ENCODE measurements around the gene IRF4.
"Not testable (repeated sequence)": the region's sequence is repeated elsewhere in the genome, so short reads cannot be mapped to it uniquely, and the experiment has no call there.

The IRF4 gene

DNA sequence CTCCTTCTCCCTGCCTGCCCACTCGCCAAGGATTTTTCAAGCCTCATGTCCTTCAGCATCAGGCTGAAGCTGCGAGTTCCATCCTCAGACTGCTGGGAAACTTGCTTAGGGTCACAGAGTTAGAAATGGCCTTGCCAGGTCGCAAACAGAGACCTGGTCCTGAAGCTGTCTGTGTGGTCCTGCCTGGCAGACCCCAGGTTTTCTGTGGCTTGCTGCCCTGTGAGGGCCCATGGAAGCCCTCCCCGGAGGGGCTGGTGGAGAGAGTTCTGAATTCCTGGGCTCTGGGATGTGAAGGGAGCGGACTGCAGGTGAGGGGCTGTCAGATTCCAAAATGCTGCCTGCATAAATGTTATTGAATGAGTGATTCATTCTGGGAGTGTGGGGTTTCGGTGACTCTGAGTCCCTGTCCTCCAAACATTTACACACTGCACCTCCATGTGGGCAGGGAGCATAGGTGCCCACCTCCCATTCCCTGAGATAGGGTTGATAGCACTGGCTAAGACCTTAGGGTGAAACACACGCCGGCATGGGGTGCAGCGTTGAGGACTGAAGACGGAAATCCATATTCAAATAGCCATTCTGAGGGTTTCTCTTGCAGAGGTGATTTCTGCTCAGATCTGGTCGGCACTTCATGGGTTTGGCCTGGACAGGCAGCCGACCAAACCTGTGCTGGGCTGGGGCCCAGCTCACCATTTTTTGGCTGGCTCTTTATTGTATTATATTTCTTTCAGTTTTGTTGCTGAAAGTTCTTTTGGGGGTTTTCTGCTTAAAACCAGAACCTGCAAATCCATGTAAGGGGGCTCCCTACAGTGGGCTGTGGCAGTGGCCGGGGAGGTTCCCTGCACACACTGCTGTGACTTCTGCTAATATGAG lies 21.8 kb upstream of the IRF4 start:
- TF ChIP-seq EZH2phosphoT487 (IDR thresholded peaks at IDR 0.05; ENCODE audit: low read depth) (no peak), CTCF (IDR thresholded peaks at IDR 0.05; ENCODE audit: low read depth, low read length) (no peak)
- H3K4me1 ChIP-seq (ENCODE audit: low read length): peaks cover 13% of the 10 kb centered on the region
- no peak overlapping the region for H3K4me3 ChIP-seq (ENCODE audit: low read length)
- H2AFZ ChIP-seq (ENCODE audit: low read depth, low read length): no peak overlapping the region
- no peaks in the 10 kb centered on the region for H4K20me1 ChIP-seq (ENCODE audit: insufficient read depth, low read length)
- H3K36me3 ChIP-seq (replicated peaks; ENCODE audit: low read depth, low read length): no peaks in the 10 kb centered on the region
- no peaks in the 10 kb centered on the region for H3K9me3 ChIP-seq (ENCODE audit: insufficient read depth, low read length)
- no peak overlapping the region for H3K27ac ChIP-seq (ENCODE audit: low read length)
- peaks cover 72% of the 10 kb centered on the region for H3K27me3 ChIP-seq (ENCODE audit: low read depth, low read length)
- H3K9ac ChIP-seq (ENCODE audit: low read length): no peak overlapping the region
- no peak overlapping the region for H3K4me2 ChIP-seq (ENCODE audit: low read length)
- no peaks in the 10 kb centered on the region for H3K79me2 ChIP-seq (ENCODE audit: low read length)

DNA sequence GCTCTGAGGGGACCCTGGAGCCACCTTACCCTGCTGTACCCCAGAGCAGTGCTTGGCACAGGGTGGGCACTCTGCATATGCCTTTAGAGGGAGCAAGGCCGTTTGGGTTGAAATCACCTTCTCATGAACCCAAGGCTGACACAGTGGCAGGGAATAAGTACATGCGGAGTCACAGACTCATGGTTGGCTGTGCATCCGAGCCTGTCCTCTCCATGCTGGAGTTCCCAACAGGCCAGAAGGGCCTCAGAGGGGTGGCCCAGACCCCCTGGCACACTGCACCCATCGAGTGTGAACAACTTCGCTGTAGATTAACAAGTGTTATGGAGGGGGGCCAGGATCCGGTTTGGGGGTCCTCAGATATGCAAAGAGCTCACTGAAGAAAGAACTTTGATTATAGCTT lies 21.0 kb upstream of the IRF4 start:
- H3K79me2 ChIP-seq (ENCODE audit: low read length): no peaks in the 10 kb centered on the region
- H3K4me1 ChIP-seq (ENCODE audit: low read length): peaks cover 9% of the 10 kb centered on the region
- H3K27me3 ChIP-seq (ENCODE audit: low read depth, low read length): peaks cover 72% of the 10 kb centered on the region
- no peaks in the 10 kb centered on the region for H3K9me3 ChIP-seq (ENCODE audit: insufficient read depth, low read length)
- H2AFZ ChIP-seq (ENCODE audit: low read depth, low read length): no peak overlapping the region
- TF ChIP-seq EZH2phosphoT487 (IDR thresholded peaks at IDR 0.05; ENCODE audit: low read depth): no peak
- no peak for TF ChIP-seq CTCF (IDR thresholded peaks at IDR 0.05; ENCODE audit: low read depth, low read length)
- no peaks in the 10 kb centered on the region for H4K20me1 ChIP-seq (ENCODE audit: insufficient read depth, low read length)
- H3K27ac ChIP-seq (ENCODE audit: low read length): no peak overlapping the region
- H3K4me2 ChIP-seq (ENCODE audit: low read length): no peak overlapping the region
- H3K4me3 ChIP-seq (ENCODE audit: low read length): no peak overlapping the region
- H3K36me3 ChIP-seq (replicated peaks; ENCODE audit: low read depth, low read length): no peaks in the 10 kb centered on the region
- H3K9ac ChIP-seq (ENCODE audit: low read length): no peak overlapping the region

DNA sequence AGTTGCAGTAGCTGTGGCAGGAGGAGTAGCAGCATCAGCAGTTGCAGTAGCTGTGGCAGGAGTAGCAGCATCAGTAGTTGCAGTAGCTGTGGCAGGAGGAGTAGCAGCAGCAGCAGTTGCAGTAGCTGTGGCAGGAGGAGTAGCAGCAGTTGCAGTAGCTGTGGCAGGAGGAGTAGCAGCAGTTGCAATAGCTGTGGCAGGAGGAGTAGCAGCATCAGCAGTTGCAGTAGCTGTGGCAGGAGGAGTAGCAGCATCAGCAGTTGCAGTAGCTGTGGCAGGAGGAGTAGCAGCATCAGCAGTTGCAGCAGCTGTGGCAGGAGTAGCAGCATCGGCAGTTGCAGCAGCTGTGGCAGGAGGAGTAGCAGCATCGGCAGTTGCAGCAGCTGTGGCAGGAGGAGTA lies 19.7 kb upstream of the IRF4 start:
- H3K4me2 ChIP-seq (ENCODE audit: low read length); H2AFZ ChIP-seq (ENCODE audit: low read depth, low read length); H3K36me3 ChIP-seq (replicated peaks; ENCODE audit: low read depth, low read length); H3K4me3 ChIP-seq (ENCODE audit: low read length); H3K9me3 ChIP-seq (ENCODE audit: insufficient read depth, low read length); H3K9ac ChIP-seq (ENCODE audit: low read length); H4K20me1 ChIP-seq (ENCODE audit: insufficient read depth, low read length); H3K79me2 ChIP-seq (ENCODE audit: low read length); H3K27ac ChIP-seq (ENCODE audit: low read length): not testable (repeated sequence)
- Histone ChIP-seq H3K4me1 (ENCODE audit: low read length) (peaks cover 17% of the 10 kb centered on the region), H3K27me3 (ENCODE audit: low read depth, low read length) (peaks cover 66% of the 10 kb centered on the region)

GRCh38 chr6:372336-372911 lies 19.1 kb upstream of the IRF4 start:
- Histone ChIP-seq H3K4me2 (ENCODE audit: low read length) (peak overlapping the region; percentile 34), H4K20me1 (ENCODE audit: insufficient read depth, low read length) (no peaks in the 10 kb centered on the region), H3K36me3 (replicated peaks; ENCODE audit: low read depth, low read length) (no peaks in the 10 kb centered on the region), H3K79me2 (ENCODE audit: low read length) (no peaks in the 10 kb centered on the region), H3K4me3 (ENCODE audit: low read length) (no peak overlapping the region), H2AFZ (ENCODE audit: low read depth, low read length) (no peak overlapping the region), H3K27me3 (ENCODE audit: low read depth, low read length) (peaks cover 61% of the 10 kb centered on the region), H3K9ac (ENCODE audit: low read length) (no peak overlapping the region), H3K27ac (ENCODE audit: low read length) (no peak overlapping the region), H3K9me3 (ENCODE audit: insufficient read depth, low read length) (no peaks in the 10 kb centered on the region), H3K4me1 (ENCODE audit: low read length) (peaks cover 23% of the 10 kb centered on the region)
- TF ChIP-seq CTCF (IDR thresholded peaks at IDR 0.05; ENCODE audit: low read depth, low read length): no peak
- no peak for TF ChIP-seq EZH2phosphoT487 (IDR thresholded peaks at IDR 0.05; ENCODE audit: low read depth)

Measured in OCI-LY3 (cell line).